Endothelial cell of umbilical vein (primary cell): ENCODE data around the gene TCF21. TPM values are rescaled to one million over a fixed set of nuclear protein-coding genes. Genes with fewer than 3 reads are reported as not detected.

Experiments used
- BruUV-seq: library from RNA; stranded (reverse); fragments of 400-500 nt; replicated peaks from 2 replicates; lab custom pipeline; 2021; lab: Mats Ljungman, UMichigan
- CTCF ChIA-PET: fragments of 300-600, 350-600 bp; sonication (Branson Sonifier 250); formaldehyde crosslinking; loops from one replicate; lab custom pipeline; 2021; ENCODE audit warnings: antibody characterized with exemption, inconsistent platforms; lab: Charles Lee
- POLR2A ChIA-PET: fragments of 300-600, 350-600 bp; sonication (Branson Sonifier 250); formaldehyde crosslinking; loops from one replicate; lab custom pipeline; 2021; ENCODE audit warnings: antibody characterized with exemption, inconsistent platforms; lab: Charles Lee
- DNase-seq: peaks from one replicate; pipeline ENCODE4 v3.0.0-alpha.2; 2011; ENCODE audit warnings: low read depth, low spot score
- FAIRE-seq: peaks from 2 replicates; lab custom pipeline; 2011; peaks lifted over from hg19 to GRCh38; lab: Jason Lieb, UNC
- H2AFZ ChIP-seq: 2 replicates; pipeline ENCODE4 v1.6.0; 2012; ENCODE audit warnings: low read depth, low read length, control low read depth, inconsistent platforms
- H3K27ac ChIP-seq: 2 replicates; pipeline ENCODE4 v1.5.1; 2011; ENCODE audit warnings: low read depth, mild to moderate bottlenecking, control low read depth, low read length, moderate library complexity; ENCODE audit not compliant: insufficient read depth
- H3K27me3 ChIP-seq, 2 experiments: 2 replicates each; pipeline versions ENCODE4 v1.6.0 to v1.6.1; 2011; ENCODE audit warnings: low read length in 2 of 2, mixed read lengths in 1 of 2; ENCODE audit not compliant: control insufficient read depth in 2 of 2, insufficient read depth in 2 of 2
- H3K36me3 ChIP-seq, 2 experiments: 2 replicates in 1 of 2; 3 replicates in 1 of 2; pipeline ENCODE4 v1.5.1; 2011; ENCODE audit warnings: low read length in 2 of 2, mild to moderate bottlenecking in 1 of 2, moderate library complexity in 1 of 2; ENCODE audit not compliant: control insufficient read depth in 2 of 2, insufficient read depth in 2 of 2; ENCODE audit errors: extremely low read depth in 1 of 2
- H3K4me1 ChIP-seq: 3 replicates; pipeline ENCODE4 v1.5.1; 2011; ENCODE audit warnings: mild to moderate bottlenecking, low read length; ENCODE audit not compliant: control insufficient read depth, insufficient read depth; ENCODE audit errors: extremely low read depth
- H3K4me2 ChIP-seq: 2 replicates; pipeline ENCODE4 v1.6.1; 2011; ENCODE audit warnings: low read length, control low read depth, mixed read lengths; ENCODE audit not compliant: insufficient read depth
- H3K4me3 ChIP-seq, 3 experiments: fragments of 200-600 bp in 1 of 3; sonication (generic), shearing (Covaris generic) in 1 of 3; replicated peaks in 1 of 3; 2 replicates each; pipeline ENCODE4 v1.5.1; 2011 to 2016; ENCODE audit warnings: control low read depth in 3 of 3, low read length in 3 of 3, mild to moderate bottlenecking in 2 of 3, inconsistent platforms in 1 of 3, low read depth in 1 of 3, moderate library complexity in 1 of 3; ENCODE audit not compliant: insufficient read depth in 1 of 3
- H3K79me2 ChIP-seq: 2 replicates; pipeline ENCODE4 v1.6.0; 2012; ENCODE audit warnings: low read length, inconsistent platforms; ENCODE audit not compliant: control insufficient read depth, insufficient read depth
- H3K9ac ChIP-seq: replicated peaks from 2 replicates; pipeline ENCODE3; 2011; ENCODE audit warnings: low read length, control low read depth; ENCODE audit not compliant: insufficient read depth; ENCODE audit errors: extremely low read depth
- H3K9me1 ChIP-seq: replicated peaks from 3 replicates; pipeline ENCODE4 v1.6.0; 2011; ENCODE audit warnings: mild to moderate bottlenecking, low read length; ENCODE audit not compliant: control insufficient read depth, insufficient read depth; ENCODE audit errors: extremely low read depth
- H3K9me3 ChIP-seq: replicated peaks from 2 replicates; pipeline ENCODE4 v1.5.1; 2012; ENCODE audit warnings: low read length, inconsistent platforms; ENCODE audit not compliant: control insufficient read depth, insufficient read depth
- H4K20me1 ChIP-seq: replicated peaks from 2 replicates; pipeline ENCODE3; 2011; ENCODE audit warnings: mild to moderate bottlenecking, low read length; ENCODE audit not compliant: control insufficient read depth, insufficient read depth; ENCODE audit errors: extremely low read depth
- EZH2 ChIP-seq: IDR thresholded peaks from 2 replicates; pipeline ENCODE4 v1.6.1; 2012; ENCODE audit warnings: borderline replicate concordance, low read depth, mild to moderate bottlenecking, moderate library complexity, low read length, inconsistent platforms; ENCODE audit not compliant: severe bottlenecking
- FOS ChIP-seq: IDR thresholded peaks from 2 replicates; pipeline ENCODE4 v1.6.1; 2011; ENCODE audit warnings: mild to moderate bottlenecking, low read length, moderate library complexity, borderline replicate concordance; ENCODE audit not compliant: insufficient read depth
- GATA2 ChIP-seq: IDR thresholded peaks from 2 replicates; pipeline ENCODE4 v1.7.0; 2011; ENCODE audit warnings: low read depth, mild to moderate bottlenecking, moderate library complexity, mixed read lengths, low read length; ENCODE audit not compliant: insufficient read length, insufficient read depth
- JUN ChIP-seq: IDR thresholded peaks from 2 replicates; pipeline ENCODE4 v1.6.1; 2011; ENCODE audit warnings: borderline replicate concordance, low read depth; ENCODE audit not compliant: insufficient read length, insufficient read depth
- MYC ChIP-seq: IDR thresholded peaks from one replicate; pipeline ENCODE4 v1.6.1; 2011; ENCODE audit warnings: mild to moderate bottlenecking, low read depth, low read length
- POLR2A ChIP-seq: IDR thresholded peaks from 2 replicates; pipeline ENCODE4 v1.6.1; 2012; ENCODE audit warnings: low read depth, mild to moderate bottlenecking, control low read depth, low read length
- POLR2AphosphoS5 ChIP-seq: IDR thresholded peaks from 2 replicates; pipeline ENCODE4 v1.6.1; 2012; ENCODE audit warnings: low read depth, mild to moderate bottlenecking, control low read depth, low read length, moderate library complexity; ENCODE audit not compliant: insufficient read depth
- dilution Hi-C: fragments of 300-500 bp; cut with MboI; formaldehyde crosslinking; loops from one replicate; pipeline ENCODE4 v1.15.0; 2019; ENCODE audit warnings: low sequenced_read_pairs; ENCODE audit not compliant: extremely low pct_ligation_motif_present
- intact Hi-C: fragments of 100-400 bp; cut with micrococcal nuclease; formaldehyde crosslinking; loops from one replicate; pipeline ENCODE4 v1.10.0; 2022
- polyA plus RNA-seq, 4 experiments: library from polyadenylated mRNA; depleted of rRNA in 3 of 4; stranded (reverse) in 3 of 4; unstranded in 1 of 4; fragments of >200 nt; gene quantifications; 2 replicates each; pipeline versions ENCODE4 v1.2.1 to v1.2.3, GENCODE V29; 2011 to 2012; ENCODE audit warnings: missing spikeins in 1 of 4
- total RNA-seq: library from RNA; stranded (reverse); gene quantifications from 2 replicates; pipeline ENCODE4 v1.2.3, GENCODE V29; 2021
- TF ChIP-seq, protein P1 (sequence below), 2 donors: IDR thresholded peaks; 1 replicate in 1 of 2; 2 replicates in 1 of 2; pipeline ENCODE4 v1.5.1; 2011; ENCODE audit warnings: low read length in 2 of 2, mild to moderate bottlenecking in 2 of 2, moderate library complexity in 2 of 2, control low read depth in 1 of 2, inconsistent platforms in 1 of 2, low read depth in 1 of 2; ENCODE audit not compliant: insufficient read depth in 1 of 2; ENCODE audit errors: extremely low read depth in 1 of 2
- TF ChIP-seq, protein P2 (sequence below): IDR thresholded peaks from 2 replicates; pipeline ENCODE4 v1.6.1; 2011; ENCODE audit not compliant: insufficient read depth, insufficient read length

TCF21 gene
- total and polyA plus RNA-seq, 2 donors (not counting 3 experiments of a cell fraction or from before 2014, with no cell fraction given) = not detected

DNA sequence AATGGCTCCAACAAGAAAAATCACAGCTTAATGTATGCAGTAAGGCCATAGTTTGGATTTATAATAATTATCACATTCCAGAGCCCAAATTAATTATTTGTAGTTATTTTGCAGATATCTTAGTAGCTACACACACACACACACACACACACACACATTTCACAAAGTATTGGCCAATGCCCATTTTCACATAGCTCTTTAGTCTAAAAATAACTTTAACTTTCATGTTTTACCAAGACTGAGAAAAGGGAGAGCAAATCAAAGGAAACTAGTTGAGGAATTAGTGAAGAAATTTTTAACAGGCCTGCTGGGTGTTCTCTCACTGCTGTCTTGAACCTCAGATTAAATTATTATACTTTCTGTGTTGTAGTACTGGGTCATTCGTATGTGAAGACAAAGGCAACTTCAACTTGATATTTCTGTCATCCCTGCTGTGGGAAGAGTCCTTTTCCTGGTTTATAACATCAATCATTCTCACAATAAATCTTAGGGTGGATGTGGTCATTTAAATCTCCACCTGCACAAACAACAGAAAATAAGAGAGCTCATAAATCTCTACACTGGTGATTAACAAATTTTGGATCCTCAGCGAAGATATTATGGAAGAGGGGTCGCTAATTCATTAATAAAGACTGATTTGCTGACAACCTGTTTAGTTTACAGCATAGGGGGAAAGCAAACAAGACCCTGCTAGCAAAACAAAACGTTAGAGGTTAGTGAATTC, 1.6 kb upstream of the TCF21 start:
- Histone ChIP-seq H3K9me1 (no peaks in the 10 kb centered on the region), H2AFZ (no peak overlapping the region), H3K4me1 (no peaks in the 10 kb centered on the region), H3K4me3 (no peak overlapping the region), H3K9me3 (no peaks in the 10 kb centered on the region), H3K36me3 (no peaks in the 10 kb centered on the region), H3K79me2 (no peaks in the 10 kb centered on the region), H3K27me3 (peaks cover 43 to 82% of the 10 kb centered on the region in 2 experiments), H3K27ac (no peak overlapping the region), H3K4me2 (no peak overlapping the region), H3K9ac (no peak overlapping the region), H4K20me1 (no peaks in the 10 kb centered on the region)
- TF ChIP-seq, protein P1, sequence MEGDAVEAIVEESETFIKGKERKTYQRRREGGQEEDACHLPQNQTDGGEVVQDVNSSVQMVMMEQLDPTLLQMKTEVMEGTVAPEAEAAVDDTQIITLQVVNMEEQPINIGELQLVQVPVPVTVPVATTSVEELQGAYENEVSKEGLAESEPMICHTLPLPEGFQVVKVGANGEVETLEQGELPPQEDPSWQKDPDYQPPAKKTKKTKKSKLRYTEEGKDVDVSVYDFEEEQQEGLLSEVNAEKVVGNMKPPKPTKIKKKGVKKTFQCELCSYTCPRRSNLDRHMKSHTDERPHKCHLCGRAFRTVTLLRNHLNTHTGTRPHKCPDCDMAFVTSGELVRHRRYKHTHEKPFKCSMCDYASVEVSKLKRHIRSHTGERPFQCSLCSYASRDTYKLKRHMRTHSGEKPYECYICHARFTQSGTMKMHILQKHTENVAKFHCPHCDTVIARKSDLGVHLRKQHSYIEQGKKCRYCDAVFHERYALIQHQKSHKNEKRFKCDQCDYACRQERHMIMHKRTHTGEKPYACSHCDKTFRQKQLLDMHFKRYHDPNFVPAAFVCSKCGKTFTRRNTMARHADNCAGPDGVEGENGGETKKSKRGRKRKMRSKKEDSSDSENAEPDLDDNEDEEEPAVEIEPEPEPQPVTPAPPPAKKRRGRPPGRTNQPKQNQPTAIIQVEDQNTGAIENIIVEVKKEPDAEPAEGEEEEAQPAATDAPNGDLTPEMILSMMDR (IDR thresholded peaks at IDR 0.05; ENCODE audit: extremely low read depth in 1 of 2, insufficient read depth in 1 of 2, low read depth in 1 of 2, low read length in 2 of 2) = no peak
- TF ChIP-seq POLR2AphosphoS5 = no peak
- no peak for TF ChIP-seq MYC
- no peak for TF ChIP-seq EZH2
- TF ChIP-seq JUN = no peak
- TF ChIP-seq, protein P2, sequence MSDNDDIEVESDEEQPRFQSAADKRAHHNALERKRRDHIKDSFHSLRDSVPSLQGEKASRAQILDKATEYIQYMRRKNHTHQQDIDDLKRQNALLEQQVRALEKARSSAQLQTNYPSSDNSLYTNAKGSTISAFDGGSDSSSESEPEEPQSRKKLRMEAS = no peak
- no peak for TF ChIP-seq POLR2A
- TF ChIP-seq GATA2 = no peak
- TF ChIP-seq FOS = no peak
- DNase-seq (no peak), FAIRE-seq (no peak)
- CTCF ChIA-PET = interaction anchor here (1.4 to 3.2 kb wide), 2 partner anchors 30 to 50 kb away, joined by 3 to 8 read pairs; no protein-coding TSS in a partner anchor
- POLR2A ChIA-PET = no interaction called here
- dilution Hi-C loops (no loop called here), intact Hi-C loops (no loop called here)
- BruUV-seq = no TSS peak
